NCI-H2196 (cell line): ENCODE results near the gene KCNIP1.

Experiments
- DNase-seq: peaks from one replicate; lab custom pipeline; 2025; ENCODE audit not compliant: unreplicated experiment; lab: John Stamatoyannopoulos, UW

Gene KCNIP1

DNA sequence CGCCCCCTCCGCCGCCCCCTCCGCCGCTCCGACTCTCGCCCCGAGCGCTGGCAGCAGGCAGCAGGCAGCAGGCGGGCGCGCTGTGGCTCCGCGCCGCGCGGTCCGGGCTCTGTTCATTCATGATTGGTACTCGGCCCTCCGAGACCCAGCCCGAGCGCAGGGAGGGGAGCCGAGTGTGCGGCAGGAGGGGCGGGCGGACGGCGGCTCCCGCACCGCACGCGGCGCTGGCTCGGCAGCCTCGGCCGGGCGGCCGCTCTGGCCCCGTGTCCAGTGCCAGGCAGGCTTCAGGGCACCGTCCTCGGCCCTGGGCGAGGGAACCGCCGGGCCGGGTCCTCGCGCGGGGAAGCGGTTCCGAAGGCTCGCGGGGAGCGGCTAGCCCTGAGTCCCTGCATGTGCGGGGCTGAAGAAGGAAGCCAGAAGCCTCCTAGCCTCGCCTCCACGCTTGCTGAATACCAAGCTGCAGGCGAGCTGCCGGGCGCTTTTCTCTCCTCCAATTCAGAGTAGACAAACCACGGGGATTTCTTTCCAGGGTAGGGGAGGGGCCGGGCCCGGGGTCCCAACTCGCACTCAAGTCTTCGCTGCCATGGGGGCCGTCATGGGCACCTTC, at the start of gene KCNIP1:
Gene KCNIP1 (plus strand): TSS at position 31 of the 607 bp plus-strand sequence.
- DNase-seq: no peak

DNA sequence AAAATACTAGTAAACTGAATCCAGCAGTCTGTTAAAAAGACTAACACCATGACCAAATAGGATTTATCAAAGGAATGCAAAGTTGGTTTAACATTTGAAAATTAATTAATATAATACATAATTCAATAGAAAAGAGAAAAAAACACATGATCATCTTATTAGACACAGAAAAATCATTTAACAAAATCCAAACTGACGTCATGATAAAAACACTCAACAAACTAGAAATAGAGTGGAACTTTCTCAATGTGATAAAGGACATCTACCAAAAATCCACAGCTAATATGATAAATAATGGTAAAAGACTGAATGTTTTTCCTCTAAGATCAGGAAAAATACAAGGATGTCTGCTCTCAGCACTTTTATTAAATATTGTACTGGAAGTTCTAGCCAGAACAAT, 40.4 kb upstream of the KCNIP1 start:
- DNase-seq: no peak

DNA sequence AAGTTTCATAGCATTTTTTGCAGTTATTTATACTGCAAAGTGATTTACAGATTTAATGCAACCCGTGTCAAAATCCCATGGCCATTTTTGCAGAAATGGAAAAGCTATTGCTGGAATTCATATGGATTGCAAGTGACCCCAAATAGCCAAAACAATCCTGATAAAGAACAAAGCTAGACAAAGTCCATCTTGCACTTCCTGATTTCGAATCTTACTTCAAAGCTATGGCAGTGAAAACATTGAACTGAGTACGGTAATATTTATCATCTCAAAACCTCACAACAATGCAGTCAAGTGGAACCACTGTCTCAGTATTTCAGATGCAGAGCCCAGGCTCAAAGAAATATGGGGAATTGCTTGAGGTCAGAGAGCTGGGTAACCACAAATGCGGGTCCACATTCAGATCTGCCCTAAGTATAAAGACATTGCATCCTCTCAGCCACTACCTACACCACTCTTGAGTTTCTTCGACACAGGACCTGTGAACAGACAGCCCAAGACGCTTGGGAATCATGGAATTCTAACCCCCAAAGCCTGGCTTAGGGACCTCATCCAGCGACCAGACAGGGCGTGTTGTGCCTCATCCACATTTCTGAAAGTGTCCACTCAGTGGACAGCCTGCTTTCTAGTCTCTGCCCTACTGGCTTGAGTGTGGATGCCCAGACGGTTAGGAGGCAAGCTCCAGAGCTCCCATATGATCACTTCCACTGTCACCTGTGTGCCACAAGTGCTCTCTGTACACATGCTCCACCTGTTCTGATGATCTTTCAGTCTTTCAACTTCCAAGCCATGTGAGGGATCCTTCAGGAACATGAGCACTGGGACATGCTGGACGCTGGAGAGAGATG, 39.3 kb upstream of the KCNIP1 start:
- DNase-seq: no peak

DNA sequence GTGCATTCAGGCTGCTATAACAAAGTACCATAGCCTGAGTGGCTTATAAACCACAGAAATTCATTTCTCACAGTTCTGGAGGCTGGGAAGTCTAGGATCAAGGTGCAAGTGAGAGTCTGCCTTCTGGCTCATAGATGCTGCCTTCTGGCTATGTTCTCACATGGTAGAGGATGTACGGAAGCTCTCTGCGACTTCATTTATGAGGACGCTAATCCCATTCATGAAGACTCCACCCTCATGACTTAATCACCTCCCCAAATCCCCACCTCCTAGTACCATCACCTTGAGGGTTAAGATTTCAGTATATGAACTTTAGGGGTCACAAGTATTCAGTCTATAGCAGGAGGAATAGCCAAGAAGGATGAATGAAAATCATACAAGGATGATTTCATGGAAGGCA, 37.3 kb upstream of the KCNIP1 start:
- DNase-seq: no peak

DNA sequence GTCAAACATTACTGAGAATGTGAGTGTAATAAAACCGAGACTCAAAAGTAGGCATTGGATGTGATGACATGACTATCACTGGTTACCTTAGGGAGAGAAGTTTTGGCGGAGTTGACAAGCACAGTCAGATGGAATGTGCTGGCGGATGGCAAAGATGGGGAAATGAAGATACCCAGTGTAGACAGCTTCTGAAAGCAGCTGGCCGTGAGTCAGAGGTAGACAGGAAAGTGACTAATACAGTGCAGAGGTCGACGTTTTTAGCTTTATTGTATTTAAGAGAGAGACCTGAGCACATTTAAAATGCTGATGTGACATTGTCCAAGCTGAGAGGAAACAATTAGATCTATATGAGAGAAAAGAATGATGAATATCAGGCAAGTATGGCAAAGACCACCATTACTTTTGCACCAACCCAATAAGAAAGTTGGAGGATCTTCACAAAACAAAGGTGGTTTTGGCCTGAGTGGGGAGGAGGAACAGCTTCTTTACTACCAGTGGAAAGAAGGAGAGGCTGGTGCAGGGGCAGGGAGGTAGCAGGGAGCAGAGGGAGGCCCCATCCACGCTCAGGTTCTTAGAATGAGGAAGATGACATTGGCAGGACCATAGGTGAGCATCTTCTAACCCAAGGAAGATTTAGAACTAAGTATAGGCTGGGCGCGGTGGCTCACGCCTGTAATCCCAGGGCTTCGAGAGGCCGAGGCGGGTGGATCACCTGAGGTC, 36.7 kb upstream of the KCNIP1 start:
- no peak for DNase-seq

DNA sequence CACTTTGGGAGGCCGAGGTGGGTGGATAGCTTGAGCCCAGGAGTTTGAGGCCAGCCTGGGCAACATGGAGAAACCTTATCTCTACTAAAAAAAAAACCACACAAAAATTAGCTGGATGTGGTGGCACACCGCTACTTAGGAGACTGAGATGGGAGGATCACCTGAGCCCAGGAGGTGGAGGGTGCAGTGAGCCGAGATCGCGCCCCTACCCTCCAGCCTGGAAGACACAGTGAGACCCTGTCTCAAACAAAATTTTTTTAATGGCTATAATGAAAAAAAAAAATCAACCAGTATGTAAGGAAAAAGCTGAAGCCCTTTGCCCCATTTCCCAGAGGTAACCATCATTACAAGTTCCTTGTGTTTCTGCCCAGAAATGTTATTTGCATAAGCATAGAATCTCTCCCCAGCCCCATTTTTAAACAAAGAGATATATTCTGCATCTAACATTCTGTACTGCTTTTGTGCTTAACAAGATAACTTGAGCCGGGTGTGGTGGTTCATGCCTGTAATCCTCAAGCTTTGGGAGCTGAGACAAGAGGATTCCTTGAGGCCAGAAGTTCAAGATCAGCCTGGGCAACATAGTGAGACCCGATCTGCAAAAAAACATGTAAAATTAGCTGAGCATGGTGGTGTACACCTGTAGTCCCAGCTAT, 35.1 kb upstream of the KCNIP1 start:
- no peak for DNase-seq

DNA sequence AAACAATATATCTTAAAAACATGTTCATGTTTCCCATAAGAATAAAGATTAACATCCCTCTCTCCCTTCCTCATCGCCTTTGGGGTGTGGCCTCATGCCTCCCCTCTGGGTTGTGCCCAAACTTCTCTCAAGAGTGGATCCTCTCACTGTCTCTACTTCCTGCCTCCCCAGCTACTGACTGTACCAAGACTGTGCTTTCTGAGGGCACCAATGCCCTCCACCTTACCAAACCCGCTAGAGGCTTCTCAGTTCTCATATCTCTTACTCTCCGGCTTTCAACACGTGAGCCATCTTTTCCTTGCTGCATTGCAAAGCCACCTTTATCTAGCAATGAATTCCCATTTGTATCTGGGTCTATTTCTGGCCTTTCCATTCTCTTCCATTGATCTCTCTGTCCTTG, 34.4 kb upstream of the KCNIP1 start:
- DNase-seq: no peak

DNA sequence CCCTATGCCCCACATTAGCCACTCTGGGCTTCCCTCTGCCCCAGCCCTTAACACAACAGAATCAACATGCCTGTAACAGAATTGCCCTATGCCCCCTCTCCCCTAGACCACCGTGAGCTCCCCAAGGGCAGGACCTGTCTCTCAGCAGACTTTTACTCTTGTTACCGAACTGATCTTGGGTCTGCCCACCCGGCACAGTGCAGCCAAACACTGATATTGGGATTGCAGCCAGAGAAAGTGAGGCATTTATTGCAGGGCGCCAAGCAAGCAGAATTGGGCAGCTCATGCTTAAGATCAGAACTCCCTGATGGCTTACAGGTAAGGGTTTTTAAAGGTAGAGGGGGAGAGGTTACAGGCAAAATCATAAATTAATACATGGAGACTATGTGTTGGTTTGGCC, 33.5 kb upstream of the KCNIP1 start:
- no peak for DNase-seq

DNA sequence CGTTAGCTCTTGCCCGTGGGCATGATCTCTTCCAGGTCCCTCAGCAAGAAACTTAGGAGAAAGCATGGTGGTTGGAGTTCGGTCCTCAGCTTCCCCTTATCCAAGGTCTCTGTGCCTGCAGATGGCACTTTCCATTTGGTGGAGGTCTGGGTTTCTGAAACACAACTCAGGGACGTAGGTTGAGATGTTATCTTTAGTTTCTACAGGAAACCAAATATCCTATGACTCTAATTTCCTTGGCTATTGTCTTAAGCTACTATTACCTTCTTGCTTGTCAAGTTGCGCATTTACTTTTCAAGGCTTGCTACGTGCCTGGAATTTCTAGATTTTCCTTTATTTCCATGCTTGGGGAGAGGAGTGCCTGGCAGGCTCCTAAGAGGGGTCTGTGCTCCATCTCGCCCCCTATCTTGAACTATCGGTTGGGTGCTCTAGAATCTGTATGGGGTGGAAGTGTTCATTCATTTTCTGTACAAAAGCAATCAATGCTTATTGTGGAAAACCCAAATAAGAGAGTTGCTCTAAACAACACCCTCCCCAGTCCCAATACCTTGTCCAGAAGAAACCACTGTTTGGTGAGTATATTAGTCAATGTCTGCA, 32.9 kb upstream of the KCNIP1 start:
- no peak for DNase-seq

DNA sequence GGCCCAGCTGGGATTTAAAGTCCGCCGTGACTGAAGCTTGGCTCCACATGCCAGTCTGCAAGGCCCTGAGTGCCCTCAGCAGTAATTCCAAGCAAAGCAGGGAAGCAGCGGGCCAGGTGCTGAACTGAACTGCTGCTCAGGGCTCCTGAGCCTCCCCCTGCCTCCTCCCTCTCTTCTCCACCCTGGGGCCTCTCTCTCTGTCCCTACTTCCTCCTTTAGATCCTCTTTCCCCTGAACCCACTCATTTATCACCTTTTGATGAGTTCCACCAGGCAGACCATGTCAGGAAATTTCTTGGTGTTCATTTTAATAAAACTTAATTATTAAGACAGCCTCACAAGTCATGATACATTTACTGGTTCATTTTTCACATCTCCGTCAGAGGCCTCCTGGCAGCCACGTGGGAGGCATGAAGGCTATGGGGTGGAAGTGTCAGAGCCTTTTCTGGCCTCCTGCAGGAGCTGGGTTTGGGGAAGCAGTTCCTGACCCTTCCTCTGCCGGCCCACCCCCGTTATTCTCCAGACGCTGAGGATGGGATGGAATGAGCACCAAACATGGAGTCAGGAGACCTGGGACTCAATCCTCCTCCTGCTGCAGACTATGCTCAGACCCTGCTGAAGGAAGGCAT, 32.2 kb upstream of the KCNIP1 start:
- no peak for DNase-seq

DNA sequence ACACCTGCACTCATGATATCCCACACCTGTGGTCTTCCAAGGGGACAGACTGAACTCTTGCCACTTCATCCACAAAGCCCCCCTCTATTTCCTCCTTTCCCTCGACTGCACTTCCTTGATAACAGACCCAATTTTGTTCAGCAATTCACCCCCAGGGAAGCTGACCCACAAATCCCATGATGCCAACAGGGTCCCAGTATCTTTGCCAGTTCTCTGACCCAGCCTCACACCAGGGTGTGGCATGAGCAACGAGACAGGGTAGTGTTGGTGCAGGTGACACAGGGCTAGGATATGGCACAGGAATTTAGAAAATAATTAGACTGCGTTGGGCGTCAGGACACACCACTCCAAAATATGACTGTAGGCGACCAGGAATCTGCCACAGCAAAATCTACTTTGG, 30.2 kb upstream of the KCNIP1 start:
- no peak for DNase-seq

DNA sequence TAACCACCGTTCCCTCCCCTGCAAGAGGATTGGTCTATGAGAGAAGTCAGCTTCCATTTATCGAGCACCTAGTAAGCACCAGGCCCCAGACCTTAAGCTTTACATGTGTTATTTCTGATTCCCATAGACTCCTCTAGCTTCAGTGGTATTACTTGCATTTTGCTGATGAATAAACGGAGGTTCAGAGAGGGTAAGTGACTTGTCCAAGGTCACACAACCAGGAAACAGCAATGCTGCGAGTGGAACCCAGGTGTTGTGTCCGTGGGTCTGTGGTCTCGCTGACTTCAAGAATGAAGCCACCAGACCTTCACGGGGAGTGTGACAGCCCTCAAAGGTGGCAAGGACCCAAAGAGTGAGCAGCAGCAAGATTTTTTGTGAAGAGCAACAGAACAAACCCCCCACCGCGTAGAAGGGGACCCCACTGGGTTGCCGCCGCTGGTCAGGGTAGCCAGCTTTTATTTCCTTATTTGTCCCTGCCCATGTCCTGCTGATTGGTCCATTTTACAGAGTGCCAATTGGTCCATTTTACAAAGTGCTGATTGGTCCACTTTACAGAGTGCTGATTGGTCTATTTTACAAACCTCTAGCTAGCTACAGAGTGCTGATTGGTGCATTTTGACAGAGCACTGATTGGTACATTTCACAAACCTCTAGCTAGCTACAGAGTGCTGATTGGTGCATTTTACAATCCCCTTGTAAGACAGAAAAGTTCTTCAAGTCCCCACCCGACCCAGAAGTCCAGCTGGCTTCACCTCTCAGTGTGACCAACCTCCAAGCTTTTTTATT, 29.1 kb upstream of the KCNIP1 start:
- DNase-seq: no peak

DNA sequence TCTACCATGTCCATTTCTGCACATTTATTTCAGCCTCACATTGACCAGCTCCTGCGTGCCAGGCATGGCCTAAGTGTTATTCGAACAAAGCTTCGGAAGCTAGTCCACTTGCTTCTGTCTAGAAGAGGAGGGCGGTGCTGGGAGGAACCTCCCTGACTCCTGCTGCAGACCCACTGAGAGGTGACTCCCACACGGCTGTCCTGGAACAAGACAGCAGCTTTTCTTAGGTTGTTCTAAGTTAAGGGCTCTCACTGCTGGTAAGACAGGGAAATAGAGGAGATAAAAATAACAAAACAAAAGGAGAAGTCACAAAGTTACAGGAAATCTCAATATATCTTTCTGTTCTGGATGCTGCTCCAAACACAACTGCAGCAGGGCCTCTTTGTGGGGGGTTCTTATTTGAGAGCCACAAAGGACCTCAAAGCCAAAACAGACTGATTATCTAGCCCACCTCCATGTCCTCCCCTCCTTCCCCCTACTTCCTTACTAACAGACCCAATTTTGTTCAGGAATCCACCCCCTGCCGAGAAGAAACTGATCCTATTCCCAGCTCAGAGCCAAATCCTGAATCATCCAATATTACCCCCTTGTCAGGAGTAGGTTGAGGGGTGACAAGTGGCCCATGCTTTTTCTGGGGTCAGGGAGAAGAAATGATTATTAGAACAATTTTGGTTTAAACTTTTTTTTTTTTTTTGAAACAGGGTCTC, 28.4 kb upstream of the KCNIP1 start:
- no peak for DNase-seq

DNA sequence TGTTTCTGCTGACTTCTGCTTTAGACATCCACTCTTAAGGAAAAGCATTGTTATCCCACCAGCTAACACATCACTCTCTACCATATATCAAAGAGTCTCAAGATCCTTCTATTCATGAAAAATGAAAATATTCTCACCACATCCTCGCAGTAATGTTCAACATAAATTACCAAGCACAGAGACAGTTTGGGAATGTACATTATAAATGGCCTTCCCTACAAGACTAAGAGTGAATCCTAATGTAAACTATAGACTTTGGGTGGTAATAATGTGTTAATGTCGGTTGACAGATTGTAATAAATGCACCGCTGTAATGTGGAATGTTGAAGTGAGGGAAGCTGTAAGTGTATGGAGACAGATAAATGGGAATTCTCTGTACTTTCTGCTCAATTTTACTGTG, 27.1 kb upstream of the KCNIP1 start:
- no peak for DNase-seq

DNA sequence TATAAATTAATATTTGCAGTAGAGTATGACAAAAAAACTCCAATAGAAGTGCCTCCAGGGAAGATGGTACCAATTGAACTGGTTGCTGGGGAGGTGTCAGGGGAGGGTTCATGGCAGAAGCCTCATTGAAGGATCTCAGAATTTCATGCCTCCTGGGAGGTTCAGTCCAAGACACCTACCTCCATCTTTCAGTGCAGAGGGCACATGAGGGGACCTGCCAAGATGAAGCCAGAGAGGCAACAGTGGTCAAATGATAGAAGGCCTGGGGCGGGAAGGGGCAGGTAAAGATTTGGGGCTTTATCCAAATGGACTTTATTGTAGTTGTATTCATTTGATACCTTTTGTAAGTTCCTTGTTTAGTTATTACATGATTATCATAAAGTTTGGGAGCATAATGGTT, 25.9 kb upstream of the KCNIP1 start:
- DNase-seq: no peak

DNA sequence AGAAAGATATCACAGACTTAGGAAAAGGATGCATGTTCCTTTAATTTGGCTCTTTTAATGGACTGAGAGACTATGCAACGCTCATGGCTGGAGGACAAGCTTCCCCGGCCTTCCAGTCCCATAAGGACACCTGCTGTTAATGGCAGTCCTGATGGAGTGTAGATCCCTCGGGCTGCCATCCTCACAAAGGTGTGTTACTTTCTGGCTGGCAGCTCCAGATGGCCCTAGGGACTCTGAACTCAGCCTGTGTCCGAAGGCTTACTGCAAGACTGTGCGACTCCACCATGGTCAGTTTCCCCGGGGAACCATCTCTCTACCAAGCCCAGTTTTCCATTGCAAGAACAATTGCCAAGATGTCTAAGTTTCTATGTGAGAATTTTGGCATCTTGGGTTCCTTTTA, 25.5 kb upstream of the KCNIP1 start:
- DNase-seq: no peak

DNA sequence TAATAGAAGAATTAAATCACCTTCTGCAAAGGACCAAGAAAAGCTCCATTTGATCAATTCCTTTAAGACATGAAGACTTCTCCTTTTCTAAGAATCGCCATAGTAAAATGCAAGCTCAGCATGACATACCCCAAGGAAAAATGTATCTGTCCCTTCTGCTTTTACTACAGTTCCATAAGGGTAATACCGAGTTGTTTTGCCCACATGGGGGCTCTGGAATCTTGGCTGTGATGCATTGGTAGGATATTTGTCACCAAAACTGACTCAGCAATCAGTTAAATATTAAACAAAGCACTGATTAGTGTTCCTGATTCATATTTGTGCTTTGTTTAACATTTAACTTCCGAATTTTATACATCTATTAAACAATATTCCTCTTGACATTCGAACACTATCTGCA, 24.3 kb upstream of the KCNIP1 start:
- no peak for DNase-seq

DNA sequence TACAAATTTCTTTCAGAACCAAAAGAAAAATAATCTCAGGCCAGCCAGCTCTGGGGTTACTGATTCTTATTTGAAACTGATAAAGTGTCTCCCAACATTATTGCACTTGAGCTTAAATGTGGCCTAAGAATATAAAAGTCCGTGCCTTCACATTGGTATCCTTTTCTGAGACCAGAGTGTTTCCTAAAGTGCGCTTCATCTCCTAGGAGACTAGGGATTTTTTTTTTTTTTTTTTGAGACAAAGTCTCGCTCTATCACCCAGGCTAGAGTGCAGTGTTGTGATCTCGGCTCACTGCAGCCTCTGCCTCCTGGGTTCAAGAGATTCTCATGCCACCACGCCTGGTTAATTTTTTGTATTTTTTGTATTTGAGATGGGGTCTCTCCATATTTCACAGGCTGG, 23.6 kb upstream of the KCNIP1 start:
- no peak for DNase-seq

DNA sequence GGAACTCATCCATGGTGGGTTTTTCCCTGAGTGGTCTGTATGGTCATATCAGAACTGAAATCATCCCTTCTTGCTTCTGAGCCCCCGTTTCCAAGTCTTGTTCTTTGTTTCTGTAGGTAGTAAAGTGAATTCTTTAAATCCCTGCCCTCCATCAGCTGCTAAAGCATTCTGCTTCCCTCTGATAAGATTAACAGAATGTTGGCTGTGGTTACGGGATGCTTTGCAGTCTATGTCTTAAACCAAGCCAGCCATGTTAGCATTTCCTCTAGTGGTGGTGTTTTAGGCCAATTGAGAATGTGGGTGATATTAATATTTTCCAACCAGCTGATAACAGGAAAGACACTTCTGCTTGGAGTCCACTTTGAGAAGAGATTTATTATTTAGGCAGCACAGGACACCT, 22.0 kb upstream of the KCNIP1 start:
- DNase-seq: no peak
